GM18499 (cell line): Measurements from ENCODE around the gene PRADC1.

ENCODE experiments used
- ATAC-seq: cut with Tn5 transposase; IDR thresholded peaks from one replicate; pipeline ENCODE4 v1.9.1; 2021; ENCODE audit warnings: moderate number of reproducible peaks; ENCODE audit not compliant: insufficient read depth, unreplicated experiment

PRADC1 gene

DNA sequence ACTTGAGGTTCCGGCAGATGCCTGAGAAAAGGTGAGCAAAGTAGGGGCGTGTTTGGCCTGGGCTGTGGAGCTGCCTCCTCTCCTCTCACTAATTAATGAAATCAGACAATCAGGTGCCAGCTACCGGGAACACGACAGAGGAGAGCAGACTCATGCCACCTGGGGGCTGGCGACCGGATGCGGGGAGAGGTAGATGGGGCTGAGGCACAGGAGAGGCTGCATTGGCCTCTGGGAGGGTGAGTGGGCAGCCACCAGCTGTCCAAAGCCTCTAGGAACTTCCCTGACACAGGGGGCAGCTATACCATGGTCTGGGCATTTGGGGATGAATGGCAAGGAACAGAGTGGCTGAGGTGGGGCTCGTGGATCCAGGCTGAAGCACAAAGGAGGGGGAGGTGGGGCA, 26.2 kb upstream of the PRADC1 start:
- ATAC-seq, result no peak

DNA sequence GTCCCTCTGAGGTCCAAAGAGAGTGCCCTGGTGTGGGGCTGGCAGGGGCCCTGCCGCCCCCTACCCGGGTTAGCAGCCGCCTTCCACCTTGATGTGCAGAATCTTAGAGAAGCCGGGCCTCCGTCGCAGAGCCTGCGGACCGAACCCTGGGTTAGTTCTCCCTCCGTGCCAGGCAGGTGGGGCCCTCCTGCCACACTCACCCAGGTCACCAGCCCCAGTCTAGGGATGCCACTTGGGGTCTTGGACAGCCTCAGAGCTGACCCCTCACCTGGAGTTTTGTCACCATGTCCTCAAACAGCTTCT, 25.8 kb upstream of the PRADC1 start:
- no peak for ATAC-seq

DNA sequence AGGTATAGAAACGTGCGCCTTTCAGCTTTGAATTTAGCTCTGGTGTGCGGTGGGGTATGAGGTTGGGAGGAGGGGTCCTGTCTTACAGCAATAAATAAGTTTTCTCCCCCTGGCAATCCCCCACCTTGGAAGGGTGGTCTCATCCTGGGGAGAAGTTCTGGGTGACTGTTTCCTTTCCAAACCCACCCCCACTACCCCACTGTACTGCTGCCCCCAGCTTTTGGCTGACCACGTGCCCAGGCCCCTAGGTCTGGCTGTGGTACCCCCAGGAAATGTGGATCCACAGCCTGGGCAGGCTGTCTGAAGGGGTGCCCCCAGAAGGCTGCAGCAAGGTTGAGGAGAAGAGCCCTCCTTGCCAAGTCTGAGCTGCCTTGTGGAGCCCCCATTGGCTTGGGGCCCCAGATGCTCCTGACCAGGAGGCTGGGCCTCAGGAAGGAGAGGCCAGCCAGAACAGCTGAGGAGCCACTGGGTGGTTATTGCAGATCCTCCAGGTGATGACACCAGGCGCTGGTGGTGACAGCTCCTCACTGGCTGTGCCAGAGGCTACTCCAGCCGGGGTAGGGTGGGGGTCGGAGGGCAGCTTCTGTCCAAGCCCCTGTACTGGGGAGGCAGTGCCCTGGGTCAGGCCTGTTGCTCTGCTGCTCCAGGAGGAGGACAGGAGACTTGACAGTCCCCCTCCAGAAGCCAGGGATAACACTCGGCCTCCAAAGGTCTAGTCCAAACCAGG, 25.3 kb upstream of the PRADC1 start:
- ATAC-seq, result no peak

DNA sequence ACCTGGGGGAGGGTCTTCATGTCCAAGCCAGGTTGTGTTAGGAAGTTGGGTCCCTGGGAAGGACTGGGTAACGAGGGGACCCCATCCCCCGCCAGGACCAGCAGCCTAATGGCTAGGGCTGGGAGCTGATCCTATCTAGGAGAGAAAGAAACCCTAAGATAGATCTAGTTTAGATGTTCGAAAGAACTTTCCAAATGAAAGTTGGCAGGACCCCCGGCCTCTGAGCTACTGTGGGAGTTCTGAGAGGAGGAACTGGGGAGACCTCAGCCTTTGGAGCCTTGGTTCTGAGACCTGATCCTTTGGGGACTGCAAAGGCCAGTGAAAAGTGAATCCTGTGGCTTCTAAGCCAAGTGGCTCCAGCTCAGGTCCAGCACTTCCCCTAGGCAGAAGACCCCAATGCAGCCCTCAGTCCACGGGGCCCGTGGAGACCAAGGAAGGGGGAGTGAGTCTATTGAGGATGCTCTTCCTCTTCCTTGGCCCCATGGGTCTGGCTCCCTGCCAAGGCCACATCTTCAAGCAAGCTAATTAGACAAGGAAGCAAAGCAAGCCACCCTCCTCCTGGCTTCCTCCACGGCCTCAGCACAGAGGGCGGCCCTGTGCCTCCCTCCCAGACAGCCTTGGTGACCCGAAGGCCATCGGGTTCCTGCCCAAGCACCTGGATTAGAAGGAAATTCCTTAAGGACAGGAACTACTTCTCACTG, 24.5 kb upstream of the PRADC1 start:
- ATAC-seq, result no peak

DNA sequence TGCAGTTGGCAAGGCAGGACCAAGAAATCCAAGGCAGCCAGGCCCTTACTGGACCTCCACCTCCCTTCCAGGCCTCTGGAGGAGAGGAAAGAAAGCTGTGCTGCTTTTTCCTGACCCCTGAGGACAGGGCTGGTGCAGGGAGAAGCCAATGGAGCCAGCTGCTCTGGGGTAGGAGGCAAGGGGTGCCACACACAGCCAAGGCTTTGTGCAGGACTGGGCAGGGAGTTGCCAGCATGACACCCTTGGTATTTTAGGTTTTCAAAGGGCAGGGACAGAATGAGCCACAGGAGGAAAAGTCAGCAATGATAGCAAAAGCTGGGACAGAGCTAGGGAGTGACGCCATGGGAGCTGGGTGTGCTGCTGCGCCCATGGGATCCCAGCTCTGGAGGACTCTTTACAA, 24.0 kb upstream of the PRADC1 start:
- ATAC-seq, result no peak

DNA sequence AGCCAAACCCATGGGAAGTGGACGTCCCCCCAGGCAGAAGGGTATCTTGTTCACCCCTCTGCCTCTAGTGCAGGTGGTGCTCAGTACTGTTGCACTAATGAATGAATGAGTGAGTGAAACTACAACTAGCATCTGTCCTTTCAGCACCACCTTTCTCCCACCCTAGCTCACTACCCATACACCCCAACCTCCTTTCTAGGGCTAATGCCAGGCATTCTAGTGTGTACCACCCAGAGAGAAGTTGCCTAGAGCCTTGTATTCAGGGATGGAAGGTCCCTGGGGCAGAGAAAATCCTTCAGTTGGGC, 23.5 kb upstream of the PRADC1 start:
- no peak for ATAC-seq

DNA sequence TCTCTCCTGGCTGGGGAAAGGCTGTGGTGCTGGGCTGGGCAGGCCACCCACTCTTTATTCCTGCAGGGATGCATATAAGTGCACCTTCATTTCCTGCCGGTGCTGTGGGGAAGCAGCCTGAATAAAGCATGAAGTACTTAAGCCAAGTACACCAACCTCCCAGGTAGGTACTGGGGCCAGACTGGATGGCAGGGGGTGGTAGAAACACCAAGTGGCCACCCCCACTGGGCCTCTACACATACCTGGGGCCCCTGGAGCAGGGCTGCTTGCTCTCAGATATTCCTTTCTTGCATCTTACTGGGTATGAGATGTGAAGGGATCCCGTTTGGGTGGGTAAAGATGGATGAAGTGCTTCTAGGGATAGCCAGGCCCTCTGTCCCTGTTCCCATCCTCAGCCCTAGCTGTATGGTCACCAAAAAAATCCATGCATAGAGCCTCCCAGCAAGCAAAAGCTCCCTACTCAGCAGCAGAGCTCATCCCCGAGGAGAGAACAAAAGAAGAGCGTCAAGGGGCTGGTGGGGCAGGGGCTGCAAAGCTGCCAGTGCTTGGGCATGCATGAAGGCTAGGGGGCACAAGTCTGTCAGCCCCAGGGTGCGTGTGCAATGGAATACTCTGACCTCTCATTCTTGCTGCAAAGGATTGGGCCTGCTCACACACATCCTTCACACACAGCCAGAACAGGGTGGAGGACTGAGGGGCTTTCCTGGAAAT, 23.0 kb upstream of the PRADC1 start:
- no peak for ATAC-seq

DNA sequence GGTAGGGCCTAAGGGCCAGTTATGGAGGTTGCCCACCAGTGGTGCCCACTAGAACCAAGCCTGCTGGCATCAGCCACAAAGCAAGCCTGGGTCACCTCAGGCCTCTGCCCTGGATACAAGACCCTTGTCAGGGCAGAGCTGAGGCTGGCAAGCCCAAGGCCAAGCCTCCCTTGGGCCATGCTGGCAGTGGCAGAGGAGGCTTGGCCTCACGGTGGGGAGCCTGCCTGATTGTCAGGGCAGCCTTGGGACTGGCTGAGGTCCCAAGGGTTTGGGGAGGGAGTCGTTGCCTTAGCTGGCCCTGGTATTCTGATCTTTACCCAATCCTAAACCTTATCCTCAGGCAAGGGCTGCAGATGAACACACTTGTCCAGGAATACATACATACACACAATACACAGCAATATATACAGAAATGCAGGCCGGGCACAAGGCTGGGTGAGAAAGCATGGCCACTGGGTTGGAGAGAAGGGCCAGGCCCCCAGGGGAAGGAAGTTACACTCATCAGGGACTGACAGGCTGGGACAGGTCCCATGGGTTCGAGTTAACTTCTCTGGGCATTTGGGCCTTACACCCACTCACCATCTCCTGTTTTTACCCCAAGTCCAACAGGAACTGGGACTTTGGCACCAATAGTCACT, 22.1 kb upstream of the PRADC1 start:
- no peak for ATAC-seq

DNA sequence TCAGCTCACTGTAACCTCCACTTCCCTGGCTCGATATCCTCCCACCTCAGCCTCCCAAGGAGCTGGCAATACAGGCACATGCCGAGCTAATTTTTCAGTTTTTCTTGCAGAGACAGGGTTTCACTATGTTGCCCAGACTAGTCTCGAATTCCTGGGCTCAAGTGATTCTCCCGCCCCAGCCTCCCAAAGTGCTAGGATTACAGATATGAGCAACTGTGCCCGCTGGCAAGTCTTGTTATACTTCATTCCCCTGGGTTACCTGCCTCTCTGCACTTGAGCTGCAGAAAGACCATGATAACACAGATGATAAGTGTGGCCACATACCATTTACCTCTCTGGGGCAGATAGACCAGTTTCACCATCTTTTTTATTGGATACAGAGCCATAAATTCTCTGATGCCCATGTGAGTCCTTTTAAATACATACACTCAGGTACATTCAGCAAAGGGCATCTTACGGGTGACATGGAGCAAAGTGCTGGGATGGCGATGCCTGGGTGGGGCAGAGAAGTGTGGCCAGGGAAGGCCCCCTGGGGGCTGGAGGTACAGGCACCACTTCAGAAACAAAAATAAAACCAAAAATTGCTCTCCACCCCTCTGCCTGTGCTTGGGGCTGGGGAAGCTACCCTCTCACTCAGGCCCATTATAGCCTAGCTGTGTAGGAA, 21.4 kb upstream of the PRADC1 start:
- ATAC-seq, result no peak

DNA sequence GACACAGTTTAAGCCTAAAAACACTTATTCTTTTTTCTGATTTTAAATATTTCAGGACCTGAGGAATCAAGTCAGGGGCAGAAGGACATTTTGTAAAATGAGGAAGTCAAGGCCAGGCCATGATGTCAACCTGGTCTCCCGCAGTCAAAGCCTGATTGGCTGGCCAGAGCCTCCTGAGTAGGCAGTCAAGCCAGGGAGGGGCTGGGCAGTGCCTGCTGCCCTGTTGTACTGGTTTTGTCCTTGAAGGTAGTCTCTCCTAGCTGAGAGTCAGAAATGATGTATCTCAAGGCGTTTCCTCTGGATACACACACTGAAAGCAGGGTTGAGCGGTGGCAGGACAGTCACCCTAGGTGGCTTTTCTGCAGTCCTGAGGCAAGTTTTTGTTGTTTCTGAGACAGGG, 20.9 kb upstream of the PRADC1 start:
- no peak for ATAC-seq

DNA sequence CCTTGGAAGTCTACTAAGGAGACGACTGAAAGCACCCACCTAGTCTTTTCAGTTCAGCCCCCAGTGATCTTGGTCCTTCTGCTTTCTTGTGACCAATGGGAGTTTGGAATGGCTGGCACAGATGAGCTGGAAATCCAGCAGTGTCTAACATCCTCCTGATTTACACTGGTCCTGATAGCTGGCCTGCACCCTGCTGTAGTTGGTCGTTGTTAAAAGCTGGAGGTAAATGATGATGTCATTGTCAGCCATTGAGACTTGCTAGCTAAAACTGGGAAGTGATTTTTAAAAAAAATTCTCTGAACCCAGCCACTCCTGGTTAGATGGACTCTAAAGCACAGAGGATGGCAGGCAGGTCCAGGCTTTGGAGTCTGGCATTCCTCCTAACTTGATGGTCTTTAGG, 20.4 kb upstream of the PRADC1 start:
- ATAC-seq, result no peak

DNA sequence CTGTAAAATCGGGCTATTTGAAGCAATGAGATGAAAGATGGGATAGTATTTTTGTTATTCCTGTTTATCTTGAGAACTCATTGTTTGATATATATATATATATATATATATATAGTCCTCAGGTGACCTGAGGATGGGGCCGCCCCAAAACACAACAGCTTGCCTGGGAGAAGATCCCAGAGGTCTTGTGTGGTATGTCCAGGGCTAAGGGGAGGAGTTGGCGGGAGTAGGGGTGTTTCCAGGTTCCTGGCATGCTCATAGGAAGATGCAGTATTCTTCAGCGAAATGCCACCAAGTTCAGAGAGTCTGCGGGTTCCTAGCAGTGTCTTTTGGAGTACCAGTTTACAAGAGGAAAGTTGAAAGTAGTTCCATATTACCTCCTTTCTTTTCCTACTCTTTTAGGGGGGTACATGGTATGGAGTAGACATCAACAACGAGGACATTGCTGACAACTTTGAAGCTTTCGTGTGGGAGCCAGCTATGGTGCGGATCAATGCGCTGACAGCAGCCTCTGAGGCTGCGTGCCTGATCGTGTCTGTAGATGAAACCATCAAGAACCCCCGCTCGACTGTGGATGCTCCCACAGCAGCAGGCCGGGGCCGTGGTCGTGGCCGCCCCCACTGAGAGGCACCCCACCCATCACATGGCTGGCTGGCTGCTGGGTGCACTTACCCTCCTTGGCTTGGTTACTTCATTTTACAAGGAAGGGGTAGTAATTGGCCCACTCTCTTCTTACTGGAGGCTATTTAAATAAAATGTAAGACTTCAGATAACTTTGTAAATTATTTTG, 19.4 kb upstream of the PRADC1 start:
- ATAC-seq, result no peak

DNA sequence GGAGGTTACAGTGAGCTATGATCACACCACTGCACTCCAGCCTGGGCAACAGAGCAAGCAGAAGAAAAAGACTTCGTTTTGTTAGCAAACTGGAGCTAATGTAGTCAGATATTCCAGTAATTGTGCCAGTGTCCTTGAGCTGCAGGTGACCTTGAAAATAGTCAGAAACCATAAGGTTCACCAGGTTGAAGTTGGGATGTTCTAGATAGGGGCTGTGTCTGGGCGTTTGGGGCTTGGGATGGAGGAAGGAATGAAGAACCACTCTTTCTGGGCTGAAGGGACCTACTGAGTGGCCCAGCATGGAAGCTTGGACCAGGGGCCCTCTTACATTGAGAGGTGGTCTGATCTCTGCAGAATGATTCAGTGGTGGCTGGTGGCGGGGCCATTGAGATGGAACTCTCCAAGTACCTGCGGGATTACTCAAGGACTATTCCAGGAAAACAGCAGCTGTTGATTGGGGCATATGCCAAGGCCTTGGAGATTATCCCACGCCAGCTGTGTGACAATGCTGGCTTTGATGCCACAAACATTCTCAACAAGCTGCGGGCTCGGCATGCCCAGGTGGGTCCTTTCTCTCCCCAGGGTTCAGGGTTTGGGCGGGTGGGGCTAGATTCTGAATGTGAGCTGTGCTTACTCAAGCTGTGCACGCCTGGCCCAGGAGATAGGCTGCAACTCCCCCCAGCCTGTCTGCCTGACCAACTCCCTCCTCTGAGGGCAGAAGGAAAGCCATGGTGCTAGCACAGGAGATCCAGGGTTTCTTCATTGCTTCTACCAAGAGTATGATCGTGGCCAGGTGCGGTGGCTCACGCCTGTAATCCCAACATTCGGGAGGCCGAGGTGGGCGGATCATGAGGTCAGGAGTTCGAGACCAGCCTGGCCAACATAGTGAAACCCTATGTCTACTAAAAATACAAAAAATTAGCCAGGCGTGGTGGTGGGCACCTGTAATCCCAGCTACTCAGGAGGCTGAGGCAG, 18.1 kb upstream of the PRADC1 start:
- ATAC-seq, result no peak

DNA sequence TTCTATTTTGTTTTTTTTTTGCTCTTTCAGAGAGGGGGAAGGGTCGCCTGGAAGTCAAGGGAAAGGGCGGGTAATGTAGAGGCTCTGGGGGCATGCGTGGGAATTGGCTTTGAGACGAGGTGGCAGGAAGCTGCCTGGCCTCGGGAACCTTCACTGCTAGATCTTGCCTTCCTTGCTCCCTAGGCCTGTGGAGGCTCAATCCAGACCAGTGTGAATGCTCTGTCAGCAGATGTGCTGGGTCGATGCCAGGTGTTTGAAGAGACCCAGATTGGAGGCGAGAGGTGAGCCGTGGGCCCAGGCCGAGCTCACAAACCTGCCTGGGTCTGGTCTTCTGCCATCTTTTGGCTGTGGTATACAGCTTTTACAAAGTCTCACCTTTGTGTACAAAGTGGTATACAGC, 16.6 kb upstream of the PRADC1 start:
- no peak for ATAC-seq

DNA sequence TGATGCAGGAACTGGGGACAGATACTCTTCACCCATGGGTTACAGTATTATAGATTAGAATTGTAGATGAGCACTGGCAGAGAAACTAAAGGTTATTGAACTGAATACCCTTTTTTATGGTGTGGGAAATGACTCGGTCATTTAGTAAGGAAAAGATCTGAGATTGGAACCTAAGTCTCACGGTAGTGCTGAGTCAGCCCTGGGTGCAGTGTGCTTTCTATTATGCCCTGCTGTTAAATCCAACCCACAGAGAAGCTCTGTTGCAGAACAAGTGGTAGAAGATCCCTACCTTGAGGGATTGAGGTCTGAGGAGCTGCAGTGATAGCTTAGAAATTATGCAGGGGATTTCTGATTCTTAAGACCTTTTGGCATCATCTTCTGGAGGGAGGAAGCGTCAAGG, 13.8 kb upstream of the PRADC1 start:
- ATAC-seq, result no peak

DNA sequence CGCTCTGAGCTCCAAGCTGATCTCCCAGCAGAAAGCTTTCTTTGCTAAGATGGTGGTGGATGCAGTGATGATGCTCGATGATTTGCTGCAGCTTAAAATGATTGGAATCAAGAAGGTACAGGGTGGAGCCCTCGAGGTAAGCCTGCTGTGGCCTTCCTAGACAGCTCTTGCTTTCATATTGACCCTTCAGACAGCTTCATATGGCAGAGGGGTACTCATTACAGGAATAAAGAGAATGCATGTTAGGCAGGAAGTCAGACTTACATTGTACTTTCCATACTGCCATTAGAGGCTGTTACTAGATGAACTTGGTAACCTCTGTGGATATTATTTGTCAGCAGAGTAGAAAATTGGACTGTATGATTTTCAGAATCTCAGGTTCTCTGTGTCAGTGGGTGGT, 11.5 kb upstream of the PRADC1 start:
- no peak for ATAC-seq

DNA sequence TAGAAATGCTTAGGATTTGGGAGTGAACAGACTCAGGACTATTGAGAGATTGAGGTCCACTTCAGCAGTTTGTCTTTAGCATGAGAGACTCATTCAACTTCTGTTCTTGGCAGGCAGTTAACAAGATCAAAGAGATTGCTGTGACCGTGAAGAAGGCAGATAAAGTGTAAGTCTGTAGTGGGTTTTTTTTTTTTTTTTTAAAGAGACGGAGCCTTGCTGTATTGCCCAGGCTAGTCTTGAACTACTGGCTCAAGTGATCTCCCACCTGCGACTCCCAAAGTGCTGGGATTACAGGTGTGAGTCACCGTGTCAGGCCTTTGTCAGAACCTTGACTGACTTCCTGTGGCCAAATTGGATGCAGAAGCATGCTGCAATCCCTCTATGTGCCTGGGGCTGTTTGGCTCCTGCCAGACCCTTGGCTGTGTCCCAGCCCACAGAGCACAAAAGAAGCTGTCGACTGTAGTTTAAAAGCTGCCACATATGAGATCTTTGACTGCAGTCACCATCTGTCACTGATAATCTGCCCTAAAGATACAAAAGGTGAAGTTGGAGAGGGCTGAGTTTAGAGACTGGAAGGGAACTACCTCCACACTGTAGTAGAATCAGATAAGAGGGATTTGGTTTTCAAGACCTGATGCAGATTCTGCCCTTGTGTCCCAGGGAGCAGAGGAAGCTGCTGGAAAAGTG, 11.0 kb upstream of the PRADC1 start:
- ATAC-seq, result no peak

DNA sequence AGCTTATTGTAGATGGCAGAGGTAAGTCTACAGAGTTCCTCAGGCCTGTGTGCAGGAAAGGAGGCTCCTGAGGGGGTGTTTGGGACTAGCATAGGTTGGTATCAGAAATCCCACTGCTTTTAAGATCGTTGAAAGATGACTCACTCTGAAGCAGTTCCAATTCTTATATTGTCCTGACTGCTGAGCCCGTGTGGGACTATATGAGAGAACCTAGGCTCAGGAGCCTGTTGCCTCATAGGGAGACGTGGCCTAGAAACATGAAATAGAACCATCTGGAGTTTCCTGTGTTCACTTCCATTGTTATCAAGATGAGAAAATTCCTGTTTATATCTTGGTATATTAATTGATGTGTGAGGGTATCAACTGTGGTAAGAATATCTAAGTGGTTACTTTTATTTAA, 6.7 kb upstream of the PRADC1 start:
- ATAC-seq, result no peak

DNA sequence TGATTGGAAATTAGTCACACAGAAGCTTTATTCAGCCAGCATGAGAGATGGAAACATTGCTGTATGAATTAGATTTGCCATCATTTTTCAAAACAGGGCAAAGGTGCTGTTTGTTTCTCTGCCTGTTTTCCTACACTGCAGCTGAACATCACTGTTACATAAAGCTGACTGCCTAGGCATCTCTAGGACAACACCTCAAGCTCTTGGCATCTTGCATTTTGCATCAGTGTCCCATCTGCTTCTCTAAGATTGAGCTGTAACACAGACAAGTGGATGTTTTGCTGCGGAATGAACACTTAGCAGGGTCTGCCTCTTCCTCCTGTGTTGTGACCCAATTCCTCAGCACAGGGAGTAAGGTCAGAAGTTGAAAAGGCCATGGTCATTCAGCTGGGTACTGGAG, 5.9 kb upstream of the PRADC1 start:
- no peak for ATAC-seq
